Gastrocnemius medialis (tissue), 4 donors: ENCODE results near the gene CBL.

Experiments used
- CTCF ChIP-seq, 5 experiments: fragments of 450-650 bp in 3 of 5; fragments of 200-600 bp in 2 of 5; sonication (generic) in 2 of 5; IDR thresholded peaks in 4 of 5; conservative IDR thresholded peaks in 1 of 5; 1 replicate in 4 of 5; 2 replicates in 1 of 5; pipeline ENCODE4 v1.5.1; 2016 to 2019; ENCODE audit warnings: antibody characterized with exemption in 5 of 5, mild to moderate bottlenecking in 3 of 5, moderate library complexity in 3 of 5
- POLR2A ChIP-seq, 2 donors: fragments of 450-650 bp; IDR thresholded peaks; one replicate each; pipeline ENCODE4 v1.6.1; 2017; ENCODE audit warnings: antibody characterized with exemption in 2 of 2, mild to moderate bottlenecking in 2 of 2, moderate library complexity in 2 of 2

GRCh38 chr11:119222891-119223290 lies 16.8 kb downstream of the CBL start:
- no peak for TF ChIP-seq CTCF (IDR thresholded peaks at IDR 0.05 in 4 of 5, conservative IDR thresholded peaks at IDR 0.05 in 1 of 5)
- TF ChIP-seq POLR2A (IDR thresholded peaks at IDR 0.05), result no peak
